HepG2 (cell line): ENCODE measurements around the gene SAMD14. TPM values are rescaled to one million over a fixed set of nuclear protein-coding genes. Genes with fewer than 3 reads are reported as not detected.
A peak's percentile ranks its signal among the peaks of the same experiment; 100 is the strongest.

Experiments used
- ATAC-seq: fragments of 200-7000 bp; cut with Tn5 transposase; 3 replicates; pipeline ENCODE4 v1.9.1; 2020; ENCODE audit warnings: mild to moderate bottlenecking, moderate library complexity
- BruUV-seq: library from RNA; stranded (reverse); fragments of 400-500 nt; replicated peaks from 2 replicates; lab custom pipeline; 2021; lab: Mats Ljungman, UMichigan
- CTCF ChIA-PET: fragments of 300-600 bp; formaldehyde crosslinking; extraction: SDS; loops from one replicate; lab custom pipeline; 2021; ENCODE audit warnings: low total read pairs, inconsistent platforms, low intra/inter-chr PET ratio; lab: Yijun Ruan, JAX
- POLR2A ChIA-PET: fragments of 350-600 bp; sonication (Branson Sonifier 250); formaldehyde crosslinking; loops from one replicate; lab custom pipeline; 2020; ENCODE audit warnings: antibody characterized with exemption, inconsistent platforms; lab: Yijun Ruan, JAX
- DNase-seq: peaks from one replicate; pipeline ENCODE4 v3.0.0-alpha.2; 2015; ENCODE audit warnings: low spot score
- FAIRE-seq: peaks from 3 replicates; lab custom pipeline; 2011; peaks lifted over from hg19 to GRCh38; lab: Jason Lieb, UNC
- H2AFZ ChIP-seq: one replicate; pipeline ENCODE4 v1.6.1; 2011; ENCODE audit warnings: low read length, inconsistent platforms
- H3K27ac ChIP-seq: fragments of 300-600 bp; 3 replicates; pipeline ENCODE4 v1.8.0; 2011; ENCODE audit warnings: mixed run types, mild to moderate bottlenecking, mixed read lengths, low read length, inconsistent platforms; ENCODE audit not compliant: insufficient read depth; ENCODE audit errors: extremely low read length
- H3K27me3 ChIP-seq, 2 experiments: fragments of 200-600 bp in 1 of 2; 2 replicates in 1 of 2; 3 replicates in 1 of 2; pipeline versions ENCODE4 v1.6.0 to v1.8.0; 2011; ENCODE audit warnings: low read length in 2 of 2, mild to moderate bottlenecking in 2 of 2, moderate library complexity in 2 of 2, inconsistent platforms in 1 of 2; ENCODE audit not compliant: insufficient read depth in 2 of 2, control insufficient read depth in 1 of 2
- H3K36me3 ChIP-seq, 2 experiments: fragments of 200-600 bp in 1 of 2; replicated peaks in 1 of 2; 2 replicates in 1 of 2; 3 replicates in 1 of 2; pipeline versions ENCODE4 v1.5.1 to v1.8.0; 2011; ENCODE audit warnings: low read length in 2 of 2, inconsistent platforms in 1 of 2; ENCODE audit not compliant: insufficient read depth in 2 of 2, control insufficient read depth in 1 of 2
- H3K4me1 ChIP-seq: 2 replicates; pipeline ENCODE4 v1.5.1; 2012; ENCODE audit warnings: low read length, inconsistent platforms; ENCODE audit not compliant: insufficient read depth
- H3K4me2 ChIP-seq: 2 replicates; pipeline ENCODE4 v1.6.0; 2011; ENCODE audit warnings: low read depth, low read length, inconsistent platforms
- H3K4me3 ChIP-seq, 3 experiments: fragments of 200-600 bp in 1 of 3; sonication (generic), shearing (Covaris generic) in 1 of 3; replicated peaks in 1 of 3; 2 replicates each; pipeline ENCODE4 v1.5.1; 2011 to 2016; ENCODE audit warnings: low read length in 3 of 3, inconsistent platforms in 2 of 3, low read depth in 2 of 3, mild to moderate bottlenecking in 2 of 3, control low read depth in 1 of 3, mixed read lengths in 1 of 3; ENCODE audit not compliant: insufficient read depth in 1 of 3
- H3K79me2 ChIP-seq: one replicate; pipeline ENCODE4 v1.6.1; 2011; ENCODE audit warnings: low read length, inconsistent platforms; ENCODE audit not compliant: insufficient read depth
- H3K9ac ChIP-seq: 2 replicates; pipeline ENCODE4 v1.6.0; 2011; ENCODE audit warnings: mild to moderate bottlenecking, low read depth, low read length, inconsistent platforms; ENCODE audit not compliant: insufficient read depth
- H3K9me3 ChIP-seq: 2 replicates; pipeline ENCODE4 v1.5.1; 2012; ENCODE audit warnings: mild to moderate bottlenecking, low read length
- H4K20me1 ChIP-seq: 2 replicates; pipeline ENCODE4 v1.6.0; 2011; ENCODE audit warnings: inconsistent platforms, mild to moderate bottlenecking, low read length, moderate library complexity; ENCODE audit not compliant: insufficient read depth
- BRCA1 ChIP-seq: sonication (generic); formaldehyde crosslinking; IDR thresholded peaks from 2 replicates; pipeline ENCODE4 v1.4.0; 2020; ENCODE audit warnings: missing genetic modification reagents
- CBX1 ChIP-seq: IDR thresholded peaks from one replicate; pipeline ENCODE4 v1.6.1; 2016; ENCODE audit warnings: antibody characterized with exemption, low read depth
- DPF2 ChIP-seq: sonication (generic); formaldehyde crosslinking; IDR thresholded peaks from 2 replicates; pipeline ENCODE4 v1.4.0; 2020; ENCODE audit warnings: mild to moderate bottlenecking, low read depth, missing genetic modification reagents, borderline replicate concordance
- MAF1 ChIP-seq: sonication (generic); formaldehyde crosslinking; IDR thresholded peaks from 2 replicates; pipeline ENCODE4 v1.5.0; 2020; ENCODE audit warnings: missing genetic modification reagents, borderline replicate concordance
- MEIS2 ChIP-seq: sonication (generic); formaldehyde crosslinking; IDR thresholded peaks from 2 replicates; pipeline ENCODE4 v1.9.0; 2021; ENCODE audit warnings: mild to moderate bottlenecking, missing genetic modification reagents
- NFATC3 ChIP-seq: sonication (generic); formaldehyde crosslinking; IDR thresholded peaks from 2 replicates; pipeline ENCODE4 v1.5.1; 2020; ENCODE audit warnings: mild to moderate bottlenecking, missing genetic modification reagents
- NR2F1 ChIP-seq, 2 experiments: fragments of 450-650 bp in 1 of 2; formaldehyde crosslinking in 1 of 2; IDR thresholded peaks; 2 replicates each; pipeline versions ENCODE4 v1.5.0 to v1.6.1; 2016 to 2020; ENCODE audit warnings: mild to moderate bottlenecking in 1 of 2, missing compliant biosample characterization in 1 of 2, missing genetic modification reagents in 1 of 2, moderate library complexity in 1 of 2
- REPIN1 ChIP-seq: sonication (generic); formaldehyde crosslinking; IDR thresholded peaks from 2 replicates; pipeline ENCODE4 v1.8.0; 2022; ENCODE audit warnings: missing genetic modification reagents, low read depth, mild to moderate bottlenecking, borderline replicate concordance
- RFX1 ChIP-seq: fragments of 450-650 bp; IDR thresholded peaks from 2 replicates; pipeline ENCODE4 v1.6.1; 2017
- SUZ12 ChIP-seq: fragments of 150-350 bp; IDR thresholded peaks from 2 replicates; pipeline ENCODE4 v1.6.1; 2014; ENCODE audit warnings: low read depth, low read length
- ZNF138 ChIP-seq: sonication (generic); formaldehyde crosslinking; IDR thresholded peaks from 2 replicates; pipeline ENCODE4 v1.5.0; 2020; ENCODE audit warnings: mild to moderate bottlenecking, low read depth, missing genetic modification reagents
- ZNF207 ChIP-seq: fragments of 450-650 bp; IDR thresholded peaks from 2 replicates; pipeline ENCODE4 v1.6.1; 2016; ENCODE audit warnings: antibody characterized with exemption, borderline replicate concordance
- ZNF530 ChIP-seq: sonication (generic); formaldehyde crosslinking; IDR thresholded peaks from 2 replicates; pipeline ENCODE4 v1.5.0; 2020; ENCODE audit warnings: low read depth, mild to moderate bottlenecking, missing genetic modification reagents
- ZNF678 ChIP-seq: sonication (generic); formaldehyde crosslinking; IDR thresholded peaks from 2 replicates; pipeline ENCODE4 v1.4.0; 2020; ENCODE audit warnings: mild to moderate bottlenecking, missing genetic modification reagents
- ZNF75D ChIP-seq: sonication (generic); formaldehyde crosslinking; IDR thresholded peaks from 2 replicates; pipeline ENCODE4 v1.8.1; 2023; ENCODE audit warnings: missing genetic modification reagents, mild to moderate bottlenecking, borderline replicate concordance
- ZNF766 ChIP-seq: sonication (generic); formaldehyde crosslinking; IDR thresholded peaks from 2 replicates; pipeline ENCODE4 v1.5.0; 2020; ENCODE audit warnings: missing genetic modification reagents, borderline replicate concordance
- ZSCAN30 ChIP-seq: sonication (generic); formaldehyde crosslinking; IDR thresholded peaks from 2 replicates; pipeline ENCODE4 v1.5.0; 2020; ENCODE audit warnings: mild to moderate bottlenecking, missing genetic modification reagents
- WGBS: methylation state at CpG from one replicate; pipeline ENCODE4 v1.1.6; 2017; ENCODE audit warnings: low lambda C conversion rate; 5-methylcytosine and 5-hydroxymethylcytosine counted together
- in situ Hi-C: cut with HindIII; loops from 2 replicates; pipeline ENCODE4 v1.10.0; 2017; ENCODE audit warnings: low pct_unique_long_range_greater_than_20kb; ENCODE audit not compliant: extremely low pct_ligation_motif_present
- intact Hi-C: fragments of 100-400 bp; cut with micrococcal nuclease; formaldehyde crosslinking; loops from one replicate; pipeline ENCODE4 v1.10.0; 2022; ENCODE audit not compliant: unreplicated experiment
- polyA plus RNA-seq, 8 experiments: library from polyadenylated mRNA; depleted of rRNA in 3 of 8; stranded (reverse) in 7 of 8; unstranded in 1 of 8; fragments of >200 nt; fragmentation: Illumina TruSeq in 4 of 8; extraction: Trizol in 4 of 8; gene quantifications; 2 replicates each; pipeline versions ENCODE4 v1.2.1 to v1.2.3, GENCODE V29; 2011 to 2016; ENCODE audit warnings: low read depth in 4 of 8, missing spikeins in 1 of 8, mixed read lengths in 1 of 8; ENCODE audit not compliant: insufficient read depth in 1 of 8
- total RNA-seq, 5 experiments: library from RNA; depleted of rRNA; stranded (reverse); fragments of >200 nt; fragmentation: Illumina TruSeq; extraction: Trizol; gene quantifications; 2 replicates each; pipeline ENCODE4 v1.2.3, GENCODE V29; 2016; ENCODE audit warnings: low read depth in 1 of 5
- TF ChIP-seq, protein P1 (sequence below): sonication (generic); formaldehyde crosslinking; IDR thresholded peaks from 2 replicates; pipeline ENCODE4 v1.9.0; 2021; ENCODE audit warnings: missing genetic modification reagents, borderline replicate concordance
- TF ChIP-seq, protein P2 (sequence below): IDR thresholded peaks from 2 replicates; pipeline ENCODE4 v1.6.1; 2018; ENCODE audit warnings: missing genetic modification reagents
- TF ChIP-seq, protein P3 (sequence below): sonication (generic); formaldehyde crosslinking; IDR thresholded peaks from 2 replicates; pipeline ENCODE4 v1.5.1; 2020; ENCODE audit warnings: mild to moderate bottlenecking, missing genetic modification reagents, moderate library complexity

Gene SAMD14
- total and polyA plus RNA-seq, 2 of the 13 experiments (the other 11 are each of a cell fraction or from before 2014, with no cell fraction given) = 0.07 to 0.22 TPM

DNA sequence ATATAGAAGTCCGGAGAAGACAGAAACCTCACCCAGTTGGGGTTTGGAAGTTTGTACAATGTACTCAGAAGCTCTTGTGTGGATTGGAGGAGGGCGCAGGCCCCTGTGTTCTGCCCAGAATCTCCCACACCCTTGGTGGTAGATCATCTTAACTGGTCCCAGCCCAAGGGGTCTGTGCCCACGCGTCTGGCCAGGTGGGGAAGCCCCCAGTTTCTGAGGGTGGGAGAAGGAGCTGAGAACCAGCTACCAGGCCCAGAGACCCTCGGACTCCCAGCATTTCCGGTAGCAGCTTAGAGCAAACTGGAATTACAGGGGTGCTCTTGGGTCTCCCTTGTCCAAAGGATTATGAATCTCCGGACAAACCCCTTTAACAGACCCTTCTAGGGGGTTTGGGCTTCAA lies 22.8 kb upstream of the SAMD14 start:
- no peaks in the 10 kb centered on the region; the same call in 1 of the 2 replicates for H4K20me1 ChIP-seq
- peaks cover 24% of the 10 kb centered on the region for H3K4me1 ChIP-seq
- no peaks in the 10 kb centered on the region for H3K36me3 ChIP-seq
- H2AFZ ChIP-seq = no peak overlapping the region
- peaks cover 10% of the 10 kb centered on the region for H3K79me2 ChIP-seq
- ATAC-seq = no peak
- 68% methylated on average over 7 of the region's 7 CpGs for WGBS
- no peak overlapping the region for H3K27ac ChIP-seq
- TF ChIP-seq NFATC3 (CRISPR knock-in tag) (no peak), NR2F1 (CRISPR knock-in tag; IDR thresholded peaks at IDR 0.05) (no peak), RFX1 (no peak), MEIS2 (CRISPR knock-in tag) (no peak), CBX1 (no peak), BRCA1 (CRISPR knock-in tag) (no peak), ZSCAN30 (no peak), ZNF678 (CRISPR knock-in tag) (no peak), ZNF766 (no peak), DPF2 (CRISPR knock-in tag) (no peak), ZNF138 (CRISPR knock-in tag) (no peak), SUZ12 (no peak), REPIN1 (CRISPR knock-in tag) (no peak), ZNF207 (no peak), ZNF75D (no peak), ZNF530 (CRISPR knock-in tag) (no peak), MAF1 (CRISPR knock-in tag) (no peak)
- TF ChIP-seq, protein P1, sequence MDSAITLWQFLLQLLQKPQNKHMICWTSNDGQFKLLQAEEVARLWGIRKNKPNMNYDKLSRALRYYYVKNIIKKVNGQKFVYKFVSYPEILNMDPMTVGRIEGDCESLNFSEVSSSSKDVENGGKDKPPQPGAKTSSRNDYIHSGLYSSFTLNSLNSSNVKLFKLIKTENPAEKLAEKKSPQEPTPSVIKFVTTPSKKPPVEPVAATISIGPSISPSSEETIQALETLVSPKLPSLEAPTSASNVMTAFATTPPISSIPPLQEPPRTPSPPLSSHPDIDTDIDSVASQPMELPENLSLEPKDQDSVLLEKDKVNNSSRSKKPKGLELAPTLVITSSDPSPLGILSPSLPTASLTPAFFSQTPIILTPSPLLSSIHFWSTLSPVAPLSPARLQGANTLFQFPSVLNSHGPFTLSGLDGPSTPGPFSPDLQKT (CRISPR knock-in tag) = no peak
- TF ChIP-seq, protein P2, sequence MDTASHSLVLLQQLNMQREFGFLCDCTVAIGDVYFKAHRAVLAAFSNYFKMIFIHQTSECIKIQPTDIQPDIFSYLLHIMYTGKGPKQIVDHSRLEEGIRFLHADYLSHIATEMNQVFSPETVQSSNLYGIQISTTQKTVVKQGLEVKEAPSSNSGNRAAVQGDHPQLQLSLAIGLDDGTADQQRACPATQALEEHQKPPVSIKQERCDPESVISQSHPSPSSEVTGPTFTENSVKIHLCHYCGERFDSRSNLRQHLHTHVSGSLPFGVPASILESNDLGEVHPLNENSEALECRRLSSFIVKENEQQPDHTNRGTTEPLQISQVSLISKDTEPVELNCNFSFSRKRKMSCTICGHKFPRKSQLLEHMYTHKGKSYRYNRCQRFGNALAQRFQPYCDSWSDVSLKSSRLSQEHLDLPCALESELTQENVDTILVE (CRISPR knock-in tag) = no peak
- TF ChIP-seq, protein P3, sequence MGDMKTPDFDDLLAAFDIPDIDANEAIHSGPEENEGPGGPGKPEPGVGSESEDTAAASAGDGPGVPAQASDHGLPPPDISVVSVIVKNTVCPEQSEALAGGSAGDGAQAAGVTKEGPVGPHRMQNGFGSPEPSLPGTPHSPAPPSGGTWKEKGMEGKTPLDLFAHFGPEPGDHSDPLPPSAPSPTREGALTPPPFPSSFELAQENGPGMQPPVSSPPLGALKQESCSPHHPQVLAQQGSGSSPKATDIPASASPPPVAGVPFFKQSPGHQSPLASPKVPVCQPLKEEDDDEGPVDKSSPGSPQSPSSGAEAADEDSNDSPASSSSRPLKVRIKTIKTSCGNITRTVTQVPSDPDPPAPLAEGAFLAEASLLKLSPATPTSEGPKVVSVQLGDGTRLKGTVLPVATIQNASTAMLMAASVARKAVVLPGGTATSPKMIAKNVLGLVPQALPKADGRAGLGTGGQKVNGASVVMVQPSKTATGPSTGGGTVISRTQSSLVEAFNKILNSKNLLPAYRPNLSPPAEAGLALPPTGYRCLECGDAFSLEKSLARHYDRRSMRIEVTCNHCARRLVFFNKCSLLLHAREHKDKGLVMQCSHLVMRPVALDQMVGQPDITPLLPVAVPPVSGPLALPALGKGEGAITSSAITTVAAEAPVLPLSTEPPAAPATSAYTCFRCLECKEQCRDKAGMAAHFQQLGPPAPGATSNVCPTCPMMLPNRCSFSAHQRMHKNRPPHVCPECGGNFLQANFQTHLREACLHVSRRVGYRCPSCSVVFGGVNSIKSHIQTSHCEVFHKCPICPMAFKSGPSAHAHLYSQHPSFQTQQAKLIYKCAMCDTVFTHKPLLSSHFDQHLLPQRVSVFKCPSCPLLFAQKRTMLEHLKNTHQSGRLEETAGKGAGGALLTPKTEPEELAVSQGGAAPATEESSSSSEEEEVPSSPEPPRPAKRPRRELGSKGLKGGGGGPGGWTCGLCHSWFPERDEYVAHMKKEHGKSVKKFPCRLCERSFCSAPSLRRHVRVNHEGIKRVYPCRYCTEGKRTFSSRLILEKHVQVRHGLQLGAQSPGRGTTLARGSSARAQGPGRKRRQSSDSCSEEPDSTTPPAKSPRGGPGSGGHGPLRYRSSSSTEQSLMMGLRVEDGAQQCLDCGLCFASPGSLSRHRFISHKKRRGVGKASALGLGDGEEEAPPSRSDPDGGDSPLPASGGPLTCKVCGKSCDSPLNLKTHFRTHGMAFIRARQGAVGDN (CRISPR knock-in tag) = no peak
- BruUV-seq = no TSS peak
- intact Hi-C loops (no loop called here), in situ Hi-C loops (no loop called here)
- ChIA-PET POLR2A (interaction anchor here (1.3 to 1.7 kb wide), 2 partner anchors 8 to 26 kb away, joined by 4 to 7 read pairs; no protein-coding TSS in a partner anchor), CTCF (no interaction called here)
- no peaks in the 10 kb centered on the region for H3K9me3 ChIP-seq
- H3K4me2 ChIP-seq = no peak overlapping the region; the same call in 1 of the 2 replicates
- FAIRE-seq = no peak
- DNase-seq = no peak
- H3K4me3 ChIP-seq = 0 out of 6 replicates have a peak overlapping the region, but pooled peaks of 1 of the 3 experiments have one; percentile 86
- H3K9ac ChIP-seq = peak overlapping the region; percentile 45; the same call in 1 of the 2 replicates
- H3K27me3 ChIP-seq = peaks cover 2 to 5% of the 10 kb centered on the region in 2 experiments; a peak in 2 of 5 replicates
